GM12892 (cell line): Measurements from ENCODE around the gene SERTAD1.

Experiments
- POLR2A ChIP-seq: IDR thresholded peaks from 2 replicates; pipeline ENCODE4 v1.6.1; 2011; ENCODE audit warnings: low read depth, low read length, control low read depth
- POLR2AphosphoS5 ChIP-seq: IDR thresholded peaks from 2 replicates; pipeline ENCODE4 v1.6.1; 2011; ENCODE audit warnings: low read depth, low read length, control low read depth

DNA sequence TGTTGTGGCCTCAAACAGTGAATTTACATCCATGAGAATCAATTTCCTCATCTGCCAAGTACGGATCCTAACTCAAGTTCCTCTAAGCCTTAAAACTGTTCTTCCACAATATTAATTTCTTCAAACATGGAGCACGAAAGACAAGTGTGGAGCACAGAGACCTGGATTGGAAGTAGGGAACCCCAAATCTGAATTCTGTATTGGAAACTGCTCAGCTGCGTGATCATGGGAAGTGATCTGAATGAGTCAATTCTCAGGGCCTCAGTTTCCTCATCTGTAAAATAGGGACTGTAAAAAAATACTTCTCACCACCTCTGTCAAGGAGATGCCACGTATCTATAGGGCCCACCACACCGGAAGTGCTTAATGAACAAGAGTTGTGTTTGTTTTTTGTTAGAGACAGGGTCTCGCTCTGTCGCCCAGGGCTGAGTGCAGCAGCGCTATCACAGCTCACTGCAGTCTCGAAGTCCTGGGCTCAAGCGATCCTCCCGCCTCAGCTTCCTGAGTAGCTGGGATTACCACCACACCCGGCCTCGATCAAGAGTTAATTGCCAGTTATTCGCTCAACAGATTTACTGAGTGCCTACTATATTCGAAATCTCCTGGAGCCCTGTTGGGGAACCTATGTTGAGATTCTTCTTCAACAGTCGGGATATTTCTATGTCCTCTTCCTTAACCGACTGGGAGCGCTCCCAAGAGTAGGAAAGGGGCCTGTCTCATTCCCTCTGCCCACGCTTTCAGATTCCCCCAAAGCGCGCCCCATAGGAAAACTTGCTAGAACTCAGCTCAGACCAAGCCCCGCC lies 16.7 kb upstream of the SERTAD1 start:
- TF ChIP-seq POLR2AphosphoS5 (no peak), POLR2A (no peak; the same call in 1 of the 2 replicates)
